Stimulated activated CD8-positive, alpha-beta memory T cell treated with anti-CD3 and anti-CD28 coated beads, Interleukin-15, amount 100 ng/mL, for 4 hours (primary cell): Measurements from ENCODE around the gene SLC35D2.
"Not testable (repeated sequence)": the region's sequence is repeated elsewhere in the genome, so short reads cannot be mapped to it uniquely, and the experiment has no call there.

Source experiments
- DNase-seq, 2 donors: peaks; one replicate each; pipeline ENCODE4 v3.0.0-alpha.2; 2020; ENCODE audit warnings: low read depth in 2 of 2

SLC35D2 gene

DNA sequence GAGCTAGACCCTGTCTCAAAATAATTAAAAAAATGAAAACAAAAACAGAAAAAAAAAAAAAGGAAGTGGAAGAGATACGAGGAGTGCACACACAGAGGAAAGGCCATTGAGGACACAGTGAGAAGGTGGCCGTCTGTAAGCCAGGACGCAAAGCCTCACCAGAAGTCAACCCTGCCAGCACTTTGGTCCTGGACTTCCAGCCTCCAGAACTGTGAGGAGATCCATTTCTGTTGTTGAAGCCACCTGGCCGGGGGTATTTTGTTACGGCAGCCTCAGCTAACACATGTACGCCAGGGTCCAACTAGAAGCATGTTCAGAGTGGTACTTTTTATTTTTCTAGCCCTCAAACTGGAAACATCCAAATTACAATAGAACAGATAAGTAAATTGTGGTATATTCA is 21.8 kb downstream of the SLC35D2 start:
- DNase-seq, result no peak

DNA sequence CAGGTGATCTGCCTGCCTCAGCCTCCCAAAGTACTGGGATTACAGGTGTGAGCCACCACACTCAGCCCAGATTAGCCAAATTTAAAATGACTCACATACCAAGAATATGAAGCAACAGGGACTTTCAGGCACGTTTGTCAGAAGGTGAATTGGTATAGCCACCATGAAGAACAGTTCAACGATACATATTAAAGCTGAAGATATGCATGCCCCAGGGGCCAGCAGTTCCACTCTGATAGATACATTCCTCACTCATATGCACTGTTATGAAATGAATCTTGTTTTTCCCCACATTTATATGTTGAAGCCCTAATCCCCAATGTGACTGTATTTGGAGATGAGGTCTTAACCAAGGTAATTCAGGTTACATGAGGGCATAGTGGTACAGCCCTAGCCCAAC is 22.5 kb downstream of the SLC35D2 start:
- DNase-seq, result no peak

DNA sequence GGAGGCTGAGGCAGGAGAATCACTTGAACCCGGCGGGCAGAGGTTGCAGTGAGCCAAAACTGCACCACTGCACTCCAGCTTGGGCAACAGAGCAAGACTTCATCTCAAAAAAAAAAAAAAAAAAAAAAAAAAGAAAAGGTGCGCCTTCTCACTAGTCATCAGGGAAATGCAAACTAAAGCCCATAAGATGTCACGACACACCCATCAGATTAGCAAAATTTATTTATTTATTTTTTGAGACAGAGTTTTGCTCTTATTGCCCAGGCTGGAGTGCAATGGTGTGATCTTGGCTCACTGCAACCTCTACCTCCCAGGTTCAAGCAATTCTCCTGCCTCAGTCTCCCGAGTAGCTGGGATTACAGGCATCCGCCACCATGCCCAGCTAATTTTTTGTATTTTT is 23.0 kb downstream of the SLC35D2 start:
- DNase-seq, result not testable (repeated sequence)

DNA sequence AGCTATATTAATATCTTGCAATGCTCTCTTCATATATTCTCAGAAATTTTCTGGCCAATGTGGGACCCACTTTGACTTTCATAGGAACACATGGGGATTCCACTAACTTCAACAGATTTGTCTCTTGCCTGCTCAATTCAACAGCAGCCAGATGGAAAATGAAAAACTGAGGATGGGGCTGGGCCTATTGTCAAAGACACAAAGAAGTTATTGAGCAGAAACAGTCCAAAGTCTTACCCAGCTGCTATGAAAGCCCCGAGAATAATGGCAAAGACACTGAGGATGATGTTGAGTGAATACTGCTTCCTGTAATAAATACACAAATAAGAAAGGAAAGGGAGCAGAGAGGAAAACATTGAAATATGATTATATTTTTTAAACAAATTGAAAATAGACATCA is 32.6 kb downstream of the SLC35D2 start:
- DNase-seq, result no peak

DNA sequence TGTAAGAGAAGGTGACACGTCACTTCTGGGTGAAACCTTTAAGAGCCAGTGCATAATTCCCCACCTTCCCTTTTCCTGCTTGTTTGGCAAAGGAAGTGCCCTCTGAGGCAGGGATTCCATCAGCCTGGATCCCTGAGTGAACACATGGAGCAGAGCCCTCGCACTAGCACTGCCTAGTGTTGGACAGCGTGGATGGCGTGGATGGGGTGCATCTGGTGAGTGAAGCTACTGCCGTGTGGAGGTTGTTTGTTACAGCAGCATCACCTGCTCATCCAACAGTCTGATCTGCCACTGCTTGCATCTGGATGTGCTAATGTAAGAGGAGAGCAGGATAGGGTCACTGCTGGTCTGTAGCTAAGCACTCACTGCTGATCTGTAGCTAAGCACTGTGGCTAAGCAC is 35.2 kb downstream of the SLC35D2 start:
- DNase-seq, result no peak

DNA sequence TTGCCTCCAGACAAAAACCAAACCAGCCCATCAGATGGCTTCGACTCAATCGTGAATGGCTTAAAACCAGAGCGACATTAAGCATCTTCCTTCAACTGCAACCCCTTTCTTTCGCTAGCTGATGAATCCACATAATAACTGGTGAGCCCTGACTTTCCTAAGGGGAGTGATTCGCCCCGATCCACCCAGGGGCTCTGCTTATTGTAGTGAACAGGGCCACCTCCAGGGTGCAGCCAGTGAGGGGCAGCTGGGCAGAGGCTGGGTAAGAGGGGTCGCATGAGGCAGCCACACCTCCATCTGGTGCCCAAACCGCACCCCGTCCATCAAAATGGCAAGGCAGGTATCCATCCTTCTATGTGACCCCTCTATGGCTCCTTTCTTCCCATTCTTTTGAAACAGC is 38.0 kb downstream of the SLC35D2 start:
- no peak for DNase-seq

DNA sequence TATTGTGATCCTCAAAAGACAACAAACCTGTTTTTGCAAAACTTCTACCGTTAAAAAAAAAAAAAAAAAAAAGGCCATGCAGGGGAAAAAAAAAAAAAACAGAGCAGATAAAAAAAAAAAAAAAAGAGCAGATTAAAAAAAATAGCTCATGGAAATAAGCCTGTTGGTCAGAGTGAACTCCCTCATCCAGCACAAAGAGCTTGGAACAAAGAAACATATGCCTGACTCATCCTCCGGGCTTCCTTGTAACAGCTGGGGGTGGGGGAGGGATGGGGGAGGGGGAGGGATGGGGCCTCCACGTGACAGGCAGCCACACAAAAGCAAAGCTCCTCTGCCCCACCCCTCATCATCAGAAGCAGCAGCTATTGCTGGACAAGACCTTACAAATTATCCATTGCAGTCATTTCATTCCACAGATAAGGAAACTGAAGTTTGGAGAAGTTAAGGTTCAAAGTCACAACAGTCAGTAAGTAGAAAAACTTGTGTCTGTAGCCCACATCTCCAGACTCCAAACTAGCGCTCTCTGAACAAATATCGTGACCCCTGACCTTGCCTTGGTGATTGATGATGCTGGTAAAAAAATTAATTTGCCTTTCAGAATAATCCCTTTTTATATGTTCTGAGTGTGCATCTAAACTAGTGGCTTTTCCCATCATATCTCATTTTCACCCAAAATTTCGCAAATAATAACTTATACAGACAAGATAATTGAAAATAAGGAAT is 38.9 kb downstream of the SLC35D2 start:
- DNase-seq, result no peak

DNA sequence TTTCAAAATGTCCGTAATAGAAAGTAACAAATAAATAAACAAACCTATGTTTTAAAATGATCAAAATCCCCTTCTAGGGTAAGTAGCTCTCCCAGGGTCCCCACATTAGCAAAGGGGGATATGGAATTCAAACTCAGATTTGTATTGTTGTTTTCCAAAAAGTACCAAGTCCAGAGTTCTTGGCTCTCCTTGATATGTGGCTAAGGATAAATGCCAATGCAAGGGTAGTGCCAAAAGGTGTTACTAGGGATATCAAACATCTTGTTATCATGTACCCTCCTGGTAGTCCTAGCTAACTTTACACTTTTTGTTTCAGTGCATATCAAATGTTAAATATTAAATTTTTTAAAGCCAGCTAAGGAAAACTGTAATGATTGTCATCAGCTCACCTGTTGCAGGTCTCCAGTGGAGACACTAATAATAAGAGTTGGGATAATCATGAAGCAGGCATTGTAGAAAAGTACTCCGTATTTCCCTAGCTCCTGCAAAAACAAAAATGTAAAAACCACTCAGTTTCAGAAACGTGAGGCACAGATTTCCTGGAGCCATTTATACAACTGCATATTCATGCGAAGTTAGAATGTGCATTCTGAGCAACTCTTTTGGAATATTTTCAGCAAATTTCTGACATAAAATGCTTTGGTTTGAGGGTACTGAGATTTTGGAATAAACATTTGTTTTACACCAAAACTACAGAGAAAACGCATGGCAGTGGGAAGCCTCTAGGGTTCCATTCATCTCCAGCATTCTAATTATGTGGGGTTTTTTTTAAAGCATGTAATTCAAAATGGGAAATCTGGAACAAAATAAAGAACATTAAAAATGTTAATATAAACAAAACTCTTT is 39.8 kb downstream of the SLC35D2 start:
- DNase-seq, result no peak

DNA sequence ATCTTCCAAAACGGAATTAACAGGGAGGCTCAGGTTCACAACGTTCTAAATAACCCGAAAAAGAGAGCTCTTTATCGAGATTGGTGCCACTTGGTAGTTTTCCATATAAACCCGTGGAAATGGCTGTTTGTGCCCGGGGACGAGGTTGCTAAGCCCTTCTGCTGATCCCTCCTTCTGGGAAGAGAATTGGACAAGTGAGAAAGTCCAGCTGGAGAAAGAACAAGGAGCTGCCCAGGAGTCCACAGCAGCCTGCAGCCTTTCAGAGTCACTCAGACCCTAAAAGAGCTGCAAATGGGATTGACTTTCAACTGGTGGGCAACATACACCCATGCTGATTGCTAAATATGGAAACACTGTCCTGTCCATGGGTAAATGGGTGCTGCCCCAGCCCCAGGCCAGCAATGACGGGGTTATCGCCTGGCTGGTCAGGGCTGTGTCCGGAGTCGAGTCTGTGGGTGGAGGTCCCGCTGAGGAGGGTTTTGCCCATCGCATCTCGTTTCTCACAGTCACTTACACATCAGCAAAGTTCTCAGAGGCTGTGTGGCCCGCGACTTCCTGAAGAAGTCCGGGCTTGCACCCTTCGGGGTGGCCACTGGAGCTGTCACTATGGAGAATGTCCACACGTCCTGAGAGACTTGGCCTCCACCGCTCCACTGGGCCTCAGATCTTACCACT is 40.8 kb downstream of the SLC35D2 start:
- DNase-seq, result no peak

DNA sequence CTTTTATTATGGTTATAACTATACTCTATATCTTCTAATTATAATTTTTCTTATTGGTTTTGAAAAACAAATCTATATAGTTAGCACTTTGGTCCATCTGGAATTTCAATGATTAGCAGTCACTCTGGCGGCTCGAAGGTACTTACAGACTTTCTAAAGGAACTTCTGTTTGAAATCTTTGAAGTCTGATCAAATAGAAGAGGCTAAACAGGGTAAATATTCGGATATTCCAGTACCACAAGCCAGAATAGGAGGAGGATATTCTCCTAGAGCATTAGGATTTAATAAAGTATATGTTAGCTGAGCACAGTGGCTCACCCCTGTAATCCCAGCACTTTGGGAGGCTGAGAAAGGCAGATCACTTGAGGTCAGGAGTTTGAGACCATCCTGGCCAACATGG is 42.8 kb downstream of the SLC35D2 start:
- no peak for DNase-seq

DNA sequence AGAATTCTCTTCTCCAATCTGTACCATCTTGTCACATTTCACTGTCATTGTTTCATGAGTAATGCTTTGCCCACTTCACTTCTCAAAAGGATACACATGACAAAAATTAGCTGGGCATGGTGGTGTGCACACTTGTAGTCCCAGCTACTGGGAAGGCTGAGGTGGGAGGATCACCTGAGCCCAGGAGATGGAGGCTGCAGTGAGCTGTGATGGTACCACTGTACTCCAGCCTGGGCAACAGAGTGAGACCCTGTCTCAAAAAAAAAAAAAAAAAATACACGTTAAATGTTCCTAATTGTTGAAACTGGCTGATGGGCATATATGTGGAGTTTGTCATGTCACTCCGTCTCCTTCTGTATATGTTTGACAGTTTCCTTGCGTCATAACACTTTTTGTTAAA is 45.2 kb downstream of the SLC35D2 start:
- DNase-seq, result no peak

DNA sequence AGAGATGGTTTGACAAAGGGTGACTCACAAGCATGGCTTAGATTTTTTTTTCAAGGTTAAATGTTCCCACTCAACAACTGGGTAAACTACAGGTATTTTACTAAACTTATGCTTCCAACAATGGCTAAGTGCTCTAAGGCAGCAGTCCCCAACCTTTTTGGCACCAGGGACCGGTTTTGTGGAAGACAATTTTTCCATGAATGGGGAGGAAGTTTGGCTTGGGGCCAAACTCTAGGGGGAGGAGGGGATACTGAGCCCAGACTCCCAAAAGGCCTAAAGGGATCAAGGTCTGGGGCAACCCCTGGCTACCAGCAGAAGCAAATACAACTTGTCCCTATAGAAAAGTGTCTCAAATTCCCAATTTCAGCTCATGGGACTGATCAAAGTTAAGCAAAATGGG is 49.6 kb downstream of the SLC35D2 start:
- DNase-seq, result no peak

DNA sequence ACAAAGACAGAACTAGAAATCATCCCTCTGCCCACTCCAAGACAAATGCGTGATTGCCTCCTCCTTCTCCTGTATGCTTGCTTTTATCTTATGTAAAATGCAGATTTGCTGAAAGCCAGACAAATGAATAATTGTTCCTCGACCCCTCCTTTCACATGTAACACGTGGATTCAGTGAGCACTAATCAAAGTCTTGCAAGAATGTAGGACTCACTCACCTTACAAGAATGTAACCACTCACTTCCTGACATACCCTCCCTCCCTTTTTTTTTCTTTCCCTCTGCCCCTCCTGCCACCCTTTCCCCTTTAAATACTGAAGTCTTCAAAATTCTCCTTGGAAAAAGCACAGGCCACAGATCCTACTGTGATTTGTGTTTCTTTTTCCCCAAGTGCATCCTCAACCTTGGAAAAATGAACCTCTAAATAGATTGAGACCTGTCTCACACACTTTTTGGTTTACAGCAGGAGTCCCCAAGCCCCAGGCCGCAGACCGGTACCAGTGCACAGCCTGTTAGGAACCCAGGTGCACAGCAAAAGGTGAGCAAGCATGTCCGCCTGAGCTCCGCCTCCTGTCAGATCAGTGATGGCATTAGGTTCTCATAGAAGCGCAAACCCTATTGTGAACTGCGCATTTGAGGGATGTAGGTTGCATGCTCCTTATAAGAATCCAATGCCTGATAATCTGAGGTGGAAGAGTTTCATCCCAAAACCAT is 52.1 kb downstream of the SLC35D2 start:
- no peak for DNase-seq

DNA sequence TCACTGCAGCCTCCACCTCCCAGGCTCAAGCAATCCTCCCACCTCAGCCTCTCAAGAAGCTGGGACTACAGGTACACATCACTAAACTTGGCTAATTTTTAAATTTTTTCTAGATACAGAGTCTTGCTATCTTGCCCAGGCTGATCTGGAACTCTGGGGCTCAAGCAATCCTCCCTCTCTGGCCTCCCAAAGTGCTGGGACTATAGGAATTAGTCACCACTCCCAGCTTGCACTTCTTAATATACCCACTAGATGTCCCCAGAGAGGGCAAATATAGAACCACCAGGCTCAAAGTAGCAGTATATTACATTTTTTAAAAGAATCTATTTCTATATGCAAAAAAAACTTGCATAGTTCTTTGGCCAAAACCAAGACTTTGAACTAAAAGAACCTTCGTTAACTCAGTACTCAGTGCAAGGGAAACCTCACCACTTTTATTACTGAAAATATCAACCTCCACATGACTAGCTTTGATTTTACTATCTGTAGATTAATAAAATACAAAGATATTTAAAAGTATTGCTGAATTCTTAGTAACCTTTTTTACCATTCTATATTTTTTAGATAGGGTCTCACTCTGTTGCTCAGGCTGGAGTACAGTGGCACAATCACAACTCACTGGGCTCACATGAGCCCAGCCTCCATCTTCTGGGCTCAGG is 55.7 kb downstream of the SLC35D2 start:
- peak in 1 of 2 donors; percentile 11 for DNase-seq

DNA sequence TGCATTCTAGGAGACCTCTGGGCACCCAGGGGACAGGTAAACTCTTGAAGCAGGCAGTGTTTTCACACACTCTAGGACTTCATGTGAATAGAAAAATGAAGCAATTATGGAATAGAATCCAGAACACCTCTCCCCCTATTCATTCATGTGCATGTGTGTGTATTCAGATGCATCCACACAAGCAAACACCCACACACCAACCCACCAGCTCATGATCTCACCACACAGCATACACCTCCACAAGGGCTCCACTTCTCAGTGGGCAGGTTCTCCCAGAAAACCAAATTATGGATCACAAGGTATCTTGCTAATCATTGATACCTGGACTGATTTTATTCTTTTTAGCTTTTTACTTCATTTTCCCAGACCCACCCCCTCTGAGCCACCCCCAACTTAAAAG is 60.3 kb downstream of the SLC35D2 start:
- DNase-seq, result no peak

DNA sequence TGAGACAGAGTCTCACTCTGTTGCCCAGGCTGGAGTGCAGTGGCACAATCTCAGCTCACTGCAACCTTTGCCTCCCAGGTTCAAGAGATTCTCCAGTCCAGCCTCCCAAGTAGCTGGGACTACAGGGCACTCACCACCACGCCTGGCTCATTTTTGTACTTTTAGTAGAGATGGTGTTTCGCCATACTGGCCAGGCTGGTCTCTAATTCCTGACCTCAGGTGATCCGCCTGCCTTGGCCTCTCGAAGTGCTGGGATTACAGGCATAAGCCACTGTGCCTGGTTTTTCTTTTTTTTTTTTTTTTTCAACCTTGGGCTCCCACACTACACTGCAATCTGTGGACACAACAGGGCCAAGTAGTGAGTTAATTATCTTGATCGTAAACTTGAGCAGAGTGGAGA is 60.8 kb downstream of the SLC35D2 start:
- not testable (repeated sequence) for DNase-seq

DNA sequence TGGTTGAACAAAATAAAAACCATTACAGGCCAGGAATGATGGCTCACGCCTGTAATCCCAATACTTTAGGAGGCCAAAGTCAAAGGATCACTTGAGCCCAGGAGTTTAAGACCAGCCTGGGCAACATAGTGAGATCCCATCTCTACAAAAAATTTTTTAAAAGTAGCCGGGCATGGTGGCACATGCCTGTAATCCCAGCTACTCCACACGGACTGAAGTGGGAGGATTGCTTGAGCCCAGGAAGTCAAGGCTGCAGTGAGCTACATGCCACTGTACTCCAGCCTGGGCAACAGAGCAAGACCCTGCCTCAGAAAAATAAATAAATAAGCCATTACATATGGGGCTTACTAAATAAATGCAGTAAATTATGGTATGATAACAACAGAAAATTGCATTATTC is 61.3 kb downstream of the SLC35D2 start:
- not testable (repeated sequence) for DNase-seq

DNA sequence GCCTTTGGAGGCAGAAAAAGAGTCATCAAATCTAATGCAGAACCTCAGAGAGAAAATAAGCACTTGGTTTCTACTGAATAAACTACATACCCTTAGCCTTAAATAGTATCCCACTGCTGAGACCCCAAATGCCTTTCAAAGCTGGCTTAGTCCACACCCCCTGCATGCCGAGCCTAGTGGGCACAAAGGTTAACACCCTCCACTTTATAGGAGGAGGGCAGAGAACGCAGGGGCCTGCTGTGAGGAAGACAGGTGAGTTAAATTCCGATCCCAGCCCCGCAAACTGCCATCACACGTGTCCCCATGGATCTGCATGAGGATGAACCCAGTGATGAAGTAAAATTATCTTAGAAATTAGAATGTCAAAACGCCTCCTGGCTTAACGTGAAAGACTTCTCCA is 62.0 kb downstream of the SLC35D2 start:
- no peak for DNase-seq

DNA sequence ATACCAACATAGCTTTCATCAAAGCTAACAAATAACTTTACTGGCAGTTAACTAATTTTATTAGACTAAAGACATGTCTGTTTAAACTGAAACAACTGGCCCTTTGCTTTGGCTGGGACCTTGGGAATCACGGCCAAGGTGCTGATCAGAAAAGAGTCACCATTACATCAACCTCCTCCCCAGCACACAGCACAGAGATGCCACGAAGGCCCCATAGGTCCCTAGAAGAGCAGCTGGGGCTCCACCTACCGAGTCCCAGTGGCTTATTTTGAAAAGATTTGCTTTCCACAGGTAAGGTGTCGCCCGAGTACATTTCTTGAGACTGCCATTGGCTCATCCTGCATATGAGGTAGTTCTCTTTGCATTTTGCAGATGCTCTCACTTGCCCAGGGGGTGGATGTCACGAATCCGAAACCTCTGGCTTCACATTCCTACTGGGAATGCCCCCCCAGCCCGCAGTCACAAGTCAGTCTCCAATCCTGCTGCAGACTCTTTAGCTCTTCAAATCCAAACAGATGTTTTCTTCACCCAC is 62.7 kb downstream of the SLC35D2 start:
- DNase-seq, result no peak

DNA sequence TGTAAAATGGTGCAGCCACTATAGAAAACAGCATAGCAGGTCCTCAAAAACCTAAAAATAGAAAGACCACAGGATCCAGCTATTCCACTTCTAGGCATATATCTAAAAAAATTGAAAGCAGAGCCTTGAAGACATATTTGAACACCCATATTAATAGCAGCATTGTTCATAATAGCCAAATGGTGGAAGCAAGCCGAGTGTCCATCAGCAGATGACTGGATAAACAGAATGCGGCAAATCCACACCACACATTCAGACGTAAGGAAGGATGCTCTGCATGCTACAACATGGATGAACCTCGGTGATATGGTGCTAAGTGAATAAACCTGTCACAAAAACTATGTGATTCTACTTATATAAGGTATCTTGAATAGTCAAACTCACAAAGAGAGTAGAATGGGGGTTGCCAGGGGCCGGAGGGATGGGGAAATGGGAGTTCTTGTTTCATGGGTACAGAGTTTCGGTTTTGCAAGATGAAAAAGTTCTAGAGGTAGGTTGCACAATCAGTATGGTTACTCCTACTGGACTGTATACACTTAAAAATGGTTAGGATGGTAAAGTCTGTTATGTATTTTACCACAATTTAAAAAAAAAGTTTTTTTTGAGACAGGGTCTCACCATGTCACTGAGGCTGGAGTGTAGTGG is 64.5 kb downstream of the SLC35D2 start:
- DNase-seq, result no peak
